Endometrial microvascular endothelial cells (primary cell): ENCODE data around the gene RAB36. TPM values are rescaled to one million over a fixed set of nuclear protein-coding genes. Genes with fewer than 3 reads are reported as not detected.

ENCODE experiments used
- in situ Hi-C: cut with HindIII; loops from 2 replicates; pipeline ENCODE4 v1.10.0; 2017; ENCODE audit warnings: low sequenced_read_pairs, low pct_unique_long_range_greater_than_20kb; ENCODE audit errors: inconsistent ontology term
- total RNA-seq: library from RNA; depleted of rRNA; stranded (reverse); fragments of >200 nt; gene quantifications from one replicate; pipeline ENCODE4 v1.2.3, GENCODE V29; 2015; ENCODE audit errors: inconsistent ontology term

The RAB36 gene, protein sequence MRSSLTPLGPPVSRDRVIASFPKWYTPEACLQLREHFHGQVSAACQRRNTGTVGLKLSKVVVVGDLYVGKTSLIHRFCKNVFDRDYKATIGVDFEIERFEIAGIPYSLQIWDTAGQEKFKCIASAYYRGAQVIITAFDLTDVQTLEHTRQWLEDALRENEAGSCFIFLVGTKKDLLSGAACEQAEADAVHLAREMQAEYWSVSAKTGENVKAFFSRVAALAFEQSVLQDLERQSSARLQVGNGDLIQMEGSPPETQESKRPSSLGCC
- 1.6 TPM for total RNA-seq

DNA sequence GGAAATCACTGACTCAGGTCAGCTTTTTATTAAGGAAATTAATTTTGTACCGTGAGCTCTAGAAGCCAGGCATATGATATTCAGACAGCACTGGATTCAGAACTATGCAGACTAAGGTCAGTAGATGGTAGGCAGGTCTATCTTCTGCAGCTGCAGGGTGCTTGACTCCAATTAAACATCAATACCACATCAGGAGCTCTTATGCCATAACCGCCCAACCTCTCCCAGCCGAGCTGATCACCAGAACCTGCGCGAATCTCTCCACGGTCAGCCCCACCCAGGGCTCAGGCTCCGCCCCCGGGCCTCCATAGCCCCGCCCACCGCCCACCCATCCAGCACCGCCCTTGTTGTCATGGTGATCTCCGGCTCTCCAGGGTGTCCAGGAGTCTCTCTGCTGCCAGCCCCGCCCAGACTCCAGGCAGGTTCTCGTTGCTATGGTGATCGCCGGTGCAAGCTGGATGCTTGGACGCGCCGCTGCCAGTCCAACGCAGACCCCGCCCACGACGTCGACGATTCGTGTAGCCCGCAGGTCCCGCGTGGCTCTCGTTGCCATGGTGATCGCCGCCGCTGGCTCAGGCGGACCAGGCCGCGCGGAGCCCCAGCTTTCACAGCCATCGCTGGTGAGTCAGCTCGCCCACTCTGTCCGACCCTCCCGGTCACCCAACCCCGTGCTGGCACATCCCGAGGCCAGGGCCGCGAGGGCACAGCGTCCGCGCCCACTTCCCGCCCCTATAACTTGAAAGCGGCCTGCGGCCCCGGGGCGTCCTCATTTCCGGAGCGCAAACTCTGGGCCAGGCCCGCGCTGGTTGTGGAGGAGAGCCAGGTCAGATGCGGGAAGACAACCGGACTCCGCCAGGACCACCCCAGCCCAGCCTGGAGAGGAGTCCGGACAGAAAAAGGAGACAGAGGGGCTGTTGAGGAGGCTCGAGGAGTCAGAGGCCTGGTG, at the start of gene RAB36:
RAB36 (plus strand) TSS at position 546 of the 946 bp plus-strand sequence. CDS start 1,140 bp downstream, outside the sequence.
- in situ Hi-C loops = no loop called here

DNA sequence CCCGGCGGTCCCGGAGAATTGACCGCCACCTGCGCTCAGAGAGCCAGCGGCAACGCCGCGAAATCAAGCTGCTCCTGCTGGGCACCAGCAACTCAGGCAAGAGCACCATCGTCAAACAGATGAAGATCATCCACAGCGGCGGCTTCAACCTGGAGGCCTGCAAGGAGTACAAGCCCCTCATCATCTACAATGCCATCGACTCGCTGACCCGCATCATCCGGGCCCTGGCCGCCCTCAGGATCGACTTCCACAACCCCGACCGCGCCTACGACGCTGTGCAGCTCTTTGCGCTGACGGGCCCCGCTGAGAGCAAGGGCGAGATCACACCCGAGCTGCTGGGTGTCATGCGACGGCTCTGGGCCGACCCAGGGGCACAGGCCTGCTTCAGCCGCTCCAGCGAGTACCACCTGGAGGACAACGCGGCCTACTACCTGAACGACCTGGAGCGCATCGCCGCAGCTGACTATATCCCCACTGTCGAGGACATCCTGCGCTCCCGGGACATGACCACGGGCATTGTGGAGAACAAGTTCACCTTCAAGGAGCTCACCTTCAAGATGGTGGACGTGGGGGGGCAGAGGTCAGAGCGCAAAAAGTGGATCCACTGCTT, 49.4 kb upstream of the RAB36 start:
- in situ Hi-C loops = no loop called here

DNA sequence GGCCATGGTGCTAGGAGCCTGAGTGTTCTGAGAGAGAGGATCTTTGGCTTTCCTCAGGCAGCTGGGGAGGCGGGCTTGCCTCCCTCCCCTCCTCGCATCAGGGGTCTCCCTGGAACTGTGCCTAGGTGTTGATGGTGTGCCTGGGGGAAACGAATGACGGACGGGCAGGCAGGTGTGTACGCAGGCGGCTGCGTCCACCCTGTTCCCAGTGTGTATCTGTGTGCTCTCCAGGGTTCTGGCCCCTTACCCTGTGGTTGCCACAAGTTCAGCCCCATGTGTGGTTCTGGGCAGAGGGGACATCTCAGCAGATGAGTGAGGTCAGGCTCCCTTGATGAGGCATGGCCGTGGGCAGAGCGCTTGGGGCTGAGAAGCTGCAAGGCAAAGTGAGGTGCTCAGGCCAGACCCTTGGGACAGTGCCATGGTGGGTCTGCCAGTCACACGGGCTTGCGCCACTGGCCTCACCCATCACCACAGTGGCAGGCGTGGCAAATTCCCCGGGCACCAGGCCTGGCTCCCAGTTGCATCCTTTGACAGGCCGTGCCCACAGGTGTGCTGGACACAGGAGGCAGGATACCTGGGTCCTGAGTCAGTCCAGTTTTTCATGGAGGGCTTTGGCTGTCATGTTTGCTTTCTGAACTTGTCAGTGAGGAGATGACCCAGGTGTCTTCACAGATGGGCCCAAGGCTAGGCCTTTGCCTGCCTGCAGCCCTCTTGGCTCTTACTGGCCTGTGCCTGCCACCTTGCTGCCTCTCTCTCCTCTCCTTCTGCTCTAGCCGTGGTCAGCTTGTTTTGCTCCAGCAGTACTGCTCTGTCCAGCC, 47.7 kb upstream of the RAB36 start:
- in situ Hi-C loops = no loop called here

DNA sequence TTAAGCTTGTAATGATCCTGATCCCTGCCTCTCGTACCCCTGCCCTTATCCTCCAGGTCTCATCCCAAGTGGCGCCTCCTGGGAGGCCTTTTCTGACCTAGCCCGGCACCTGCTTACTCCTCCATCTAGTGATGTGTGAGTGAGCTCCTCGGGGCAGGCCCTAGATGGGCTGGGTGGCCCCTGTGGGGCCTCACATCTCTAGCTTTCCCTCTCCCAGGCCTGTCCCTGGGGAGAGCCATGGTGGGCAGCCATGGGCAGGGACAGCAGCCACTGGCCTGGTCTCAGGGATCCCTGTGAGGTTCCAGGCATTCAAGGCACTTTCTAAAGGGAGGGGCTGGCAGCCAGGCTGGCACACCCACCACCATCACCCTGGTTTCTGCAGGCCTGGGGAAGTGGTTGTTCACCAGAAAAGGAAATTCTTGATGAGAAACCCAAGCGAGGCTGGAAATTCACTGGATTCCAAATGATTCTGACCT, 47.0 kb upstream of the RAB36 start:
- in situ Hi-C loops = no loop called here

DNA sequence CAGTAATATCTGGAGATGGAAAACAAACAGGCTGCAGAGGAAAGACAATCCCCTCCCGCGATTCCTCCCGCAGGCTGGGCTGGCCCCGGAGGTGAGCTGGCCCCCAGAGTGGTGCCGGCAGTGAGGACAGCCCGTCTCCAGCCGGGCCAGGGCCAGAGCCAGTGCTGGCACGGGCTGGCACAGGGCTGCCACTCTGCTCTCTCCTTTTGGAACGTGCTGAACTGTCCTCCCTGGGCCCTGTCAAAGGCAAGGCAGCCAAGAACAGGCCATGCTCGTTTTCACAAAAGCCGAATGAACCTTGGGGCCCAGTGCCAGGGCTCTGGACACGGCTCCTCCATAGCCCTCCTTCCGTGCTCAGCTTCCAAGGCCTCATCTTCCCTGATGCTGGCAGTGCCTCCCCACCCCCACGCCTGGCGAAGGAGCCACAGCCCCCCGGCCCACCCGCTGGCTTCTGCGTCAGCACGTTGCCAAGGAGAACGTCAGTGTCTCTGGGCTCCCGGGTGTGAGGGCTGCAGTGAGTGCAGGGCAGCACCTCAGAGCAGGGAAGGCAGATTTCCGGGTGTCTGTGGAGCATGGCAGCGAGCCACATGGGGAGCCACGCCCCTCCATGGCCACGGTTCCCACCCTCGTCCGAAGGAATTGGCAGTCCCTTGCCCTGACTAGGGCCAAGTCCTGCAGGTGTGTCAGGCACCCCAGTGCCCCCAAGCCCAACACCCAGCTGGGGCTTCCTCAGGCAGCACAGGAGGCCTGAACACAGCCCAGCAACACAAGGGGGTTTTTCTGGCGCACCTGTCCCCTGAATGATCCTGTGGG, 46.4 kb upstream of the RAB36 start:
- in situ Hi-C loops = no loop called here

DNA sequence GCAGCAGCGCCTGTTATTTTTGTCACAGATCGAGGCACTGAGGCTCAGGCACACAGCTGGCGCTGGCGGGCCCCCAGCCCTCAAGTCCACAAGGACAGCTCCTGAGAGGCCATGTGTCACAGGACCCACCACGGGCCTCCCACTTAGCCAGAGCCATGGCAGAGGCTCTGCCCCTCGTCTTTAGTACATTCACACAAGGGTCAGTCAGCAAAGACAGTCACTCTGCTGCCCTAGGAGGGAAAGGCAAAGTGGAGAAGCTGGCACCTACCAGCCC, 45.8 kb upstream of the RAB36 start:
- in situ Hi-C loops = no loop called here

DNA sequence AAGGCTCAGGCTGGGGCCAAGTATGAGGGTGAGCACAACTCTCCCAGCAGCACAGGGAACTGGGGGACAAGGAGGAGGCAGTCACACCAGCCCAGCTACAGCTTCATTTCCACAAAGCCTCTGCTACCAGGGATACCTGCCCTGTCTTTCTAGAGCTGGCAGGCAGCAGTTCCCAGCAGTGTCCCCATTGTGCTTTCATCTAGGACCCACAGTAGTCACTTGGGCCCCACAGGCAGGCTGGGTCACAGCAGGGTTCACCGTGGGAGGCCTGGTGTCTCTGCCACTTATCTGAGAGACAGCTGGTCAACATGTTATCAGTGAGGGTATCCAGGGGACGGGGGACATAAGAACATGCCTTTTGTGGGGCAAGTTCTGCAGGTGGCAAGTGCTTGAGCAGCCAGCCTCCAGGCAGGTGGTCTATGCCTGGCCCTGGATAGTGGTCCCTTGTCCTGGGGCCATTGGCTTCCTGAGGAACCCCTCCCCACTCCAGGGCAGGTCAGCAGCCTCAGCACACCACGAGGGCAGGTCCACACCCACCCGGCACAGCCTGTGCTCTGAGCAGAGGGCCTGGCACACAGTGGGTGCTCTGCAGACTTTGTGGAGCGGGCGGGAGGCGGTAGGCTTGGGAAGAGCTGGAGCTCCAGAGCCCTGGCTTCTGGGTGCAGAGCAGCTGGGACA, 45.0 kb upstream of the RAB36 start:
- in situ Hi-C loops = no loop called here

DNA sequence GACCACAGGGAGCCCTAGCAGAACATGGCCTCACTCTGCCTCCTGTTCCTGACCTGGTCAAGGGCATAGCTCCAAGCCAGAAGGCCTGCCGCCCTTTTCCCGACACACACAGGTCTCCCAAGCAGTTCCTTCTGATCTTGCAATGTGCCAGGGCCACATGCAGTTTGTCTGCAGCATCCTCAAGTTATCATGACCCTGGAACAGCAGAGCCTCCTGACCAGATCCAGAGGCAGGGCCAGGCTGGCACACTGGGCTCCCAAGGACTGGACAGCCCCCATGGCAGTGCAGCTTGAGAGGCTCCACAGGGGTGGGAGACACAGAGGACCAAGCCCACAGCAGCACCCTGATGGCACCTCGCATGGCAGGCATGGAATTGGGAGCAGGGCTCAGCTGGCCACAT, 43.8 kb upstream of the RAB36 start:
- in situ Hi-C loops = no loop called here

DNA sequence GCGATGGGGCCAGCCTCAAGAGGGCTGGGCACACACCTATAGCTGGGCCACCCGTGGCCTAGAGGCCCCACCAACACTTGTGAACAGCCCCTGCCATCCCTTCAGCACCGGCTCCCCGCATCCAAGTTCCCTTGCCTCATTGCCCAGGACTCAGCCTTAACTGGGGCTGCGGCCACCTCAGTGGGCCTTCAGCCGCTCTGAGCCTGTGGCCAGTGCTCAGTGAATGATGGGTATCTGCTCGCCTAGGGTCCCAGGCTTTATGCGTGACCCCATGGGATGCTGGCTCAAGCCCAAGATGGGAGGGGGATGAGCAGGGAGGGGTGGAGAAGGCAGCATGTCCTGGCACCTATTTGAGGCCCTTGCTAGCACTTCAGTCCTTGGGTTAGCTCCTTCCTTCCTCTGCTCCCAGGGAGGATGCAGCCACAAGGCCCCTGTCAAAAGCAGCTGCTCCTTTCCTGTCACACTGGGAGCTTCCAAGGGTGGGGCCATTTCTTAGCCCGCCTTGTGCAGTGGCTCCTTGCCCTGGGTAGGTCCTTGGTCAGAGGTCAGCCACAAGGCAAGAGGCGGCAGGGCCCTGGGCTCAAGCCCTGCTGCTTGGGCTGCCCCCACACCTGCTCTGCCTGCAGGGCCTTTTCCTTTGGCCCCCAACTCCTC, 43.1 kb upstream of the RAB36 start:
- in situ Hi-C loops = no loop called here

DNA sequence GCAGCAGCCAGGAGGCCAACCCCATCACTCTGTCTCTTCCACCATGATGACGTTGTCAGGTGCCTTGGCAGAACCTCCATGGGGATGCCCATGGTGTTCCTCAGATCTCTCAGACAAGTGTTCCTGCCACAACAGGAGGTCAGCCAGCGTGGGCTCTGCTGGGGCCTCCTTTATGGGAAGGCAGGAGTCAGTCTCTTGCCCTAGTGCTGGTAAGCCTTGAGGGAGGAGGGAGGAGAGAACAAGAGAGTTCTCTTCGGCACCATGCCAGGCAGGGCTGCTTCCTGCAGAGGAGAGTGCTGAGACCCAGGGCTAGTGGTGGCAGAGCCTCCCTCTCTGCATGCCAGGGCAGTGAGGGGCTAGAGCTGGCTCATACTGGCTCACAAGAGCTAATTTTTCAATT, 42.5 kb upstream of the RAB36 start:
- in situ Hi-C loops = no loop called here

DNA sequence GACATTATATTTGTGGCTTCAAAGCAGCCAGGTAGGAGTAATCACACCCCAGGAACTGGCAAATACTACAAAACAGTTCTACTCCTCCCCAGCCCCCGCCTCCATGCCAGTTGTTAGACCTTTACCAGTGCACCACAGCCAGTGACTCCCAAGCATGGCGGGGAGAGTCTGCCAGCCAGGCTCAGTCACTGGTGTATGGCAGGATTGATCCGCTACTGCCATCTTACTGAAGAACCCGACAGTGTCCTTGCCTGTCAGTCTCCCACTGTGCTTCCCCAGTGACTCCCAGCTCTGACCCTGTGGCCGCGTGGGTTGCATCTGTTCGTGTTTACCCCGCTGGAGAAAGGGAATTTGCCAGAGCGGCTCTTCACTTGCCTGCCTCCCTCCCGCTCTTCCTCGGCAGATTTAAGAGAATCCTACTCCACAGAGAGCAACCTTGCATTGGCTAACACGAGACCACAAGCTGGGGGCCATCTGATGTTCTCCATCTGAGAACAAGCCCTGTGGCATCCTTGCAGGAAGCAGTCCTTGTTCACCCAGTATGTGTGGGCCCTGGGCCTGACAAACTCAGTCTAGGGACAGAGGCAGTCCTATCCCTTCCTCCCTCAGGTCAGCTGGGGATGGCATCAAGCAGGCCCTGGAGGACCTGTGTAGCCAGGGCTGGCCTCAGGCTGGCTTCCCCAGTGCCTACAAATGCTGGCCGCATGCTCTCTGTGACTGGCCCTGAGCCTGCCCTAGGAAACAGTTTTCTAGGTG, 41.9 kb upstream of the RAB36 start:
- in situ Hi-C loops = no loop called here

DNA sequence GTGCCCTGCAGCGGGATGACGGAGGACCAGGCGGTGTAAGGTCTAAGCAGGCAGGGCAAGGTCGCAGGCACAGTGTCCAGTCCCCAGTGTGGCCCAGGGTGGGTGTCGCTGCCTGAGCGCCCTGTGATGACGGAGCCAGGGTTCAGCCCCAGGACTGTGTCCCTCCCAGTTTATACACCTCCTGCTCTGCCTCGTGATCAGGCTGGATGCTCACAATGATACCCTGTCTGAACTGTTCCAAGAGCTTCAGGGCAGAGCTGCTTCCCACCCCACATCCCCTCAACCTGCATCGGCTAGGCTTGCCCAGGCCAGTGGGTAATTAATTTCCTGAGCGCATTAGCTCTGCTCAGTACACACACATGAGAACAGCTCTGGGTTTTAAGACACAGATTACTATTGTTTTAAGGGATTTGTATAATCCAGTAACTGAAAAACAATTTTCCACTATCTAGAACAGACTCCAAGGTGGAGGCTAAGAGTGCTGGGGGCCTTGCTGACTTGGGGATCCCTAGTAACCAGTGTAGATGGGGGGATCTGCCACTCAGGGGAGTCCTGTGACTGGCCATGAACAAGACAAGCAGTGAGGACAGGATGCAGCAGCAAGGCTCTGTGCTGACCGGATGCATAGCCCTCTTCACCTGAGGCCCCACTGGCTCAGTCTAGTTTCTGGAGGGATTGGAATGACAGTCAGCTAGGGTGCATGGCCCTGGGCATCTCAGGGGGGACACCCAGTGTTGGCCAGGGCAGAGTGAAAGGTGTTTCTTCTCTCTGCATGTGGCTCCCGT, 40.9 kb upstream of the RAB36 start:
- in situ Hi-C loops = no loop called here

DNA sequence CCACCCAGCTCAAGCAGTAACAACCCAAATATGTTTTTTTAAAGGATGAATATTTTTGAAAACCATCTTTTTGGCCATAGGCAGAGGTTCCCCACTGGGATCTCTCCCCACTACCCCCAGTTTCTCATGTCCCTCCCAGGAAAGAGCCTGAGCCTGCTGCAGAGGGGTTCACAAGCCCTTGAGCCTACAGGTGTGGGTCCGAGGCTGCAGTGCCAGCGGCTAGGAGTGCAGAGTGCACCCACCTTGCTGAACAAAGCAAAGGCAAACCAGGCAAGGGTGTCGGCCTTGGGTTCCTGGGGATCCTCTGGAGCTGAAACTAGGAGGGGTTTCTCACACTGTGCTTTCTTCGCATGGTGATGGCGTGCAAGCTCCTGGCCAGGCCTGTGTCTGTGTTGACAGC, 40.0 kb upstream of the RAB36 start:
- in situ Hi-C loops = no loop called here

DNA sequence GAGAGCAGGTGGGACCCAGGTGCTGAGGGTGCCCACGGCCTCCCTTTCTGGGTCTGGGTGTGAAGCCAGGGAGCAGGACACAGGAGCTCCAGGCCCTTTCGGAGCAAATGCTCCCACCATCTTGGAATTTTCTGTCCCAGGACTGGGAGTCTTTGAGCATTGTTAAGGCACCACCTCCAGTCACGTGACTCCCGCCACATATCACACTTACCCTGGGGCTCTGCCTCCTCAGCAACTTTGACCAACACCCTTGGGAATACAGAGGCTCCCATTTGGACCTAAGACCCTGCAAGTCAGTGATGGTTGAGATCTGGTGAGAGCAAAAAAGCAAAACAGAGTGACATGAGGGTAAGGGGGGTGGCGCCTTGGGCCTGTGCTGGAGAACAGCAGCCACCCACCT, 39.4 kb upstream of the RAB36 start:
- in situ Hi-C loops = no loop called here

DNA sequence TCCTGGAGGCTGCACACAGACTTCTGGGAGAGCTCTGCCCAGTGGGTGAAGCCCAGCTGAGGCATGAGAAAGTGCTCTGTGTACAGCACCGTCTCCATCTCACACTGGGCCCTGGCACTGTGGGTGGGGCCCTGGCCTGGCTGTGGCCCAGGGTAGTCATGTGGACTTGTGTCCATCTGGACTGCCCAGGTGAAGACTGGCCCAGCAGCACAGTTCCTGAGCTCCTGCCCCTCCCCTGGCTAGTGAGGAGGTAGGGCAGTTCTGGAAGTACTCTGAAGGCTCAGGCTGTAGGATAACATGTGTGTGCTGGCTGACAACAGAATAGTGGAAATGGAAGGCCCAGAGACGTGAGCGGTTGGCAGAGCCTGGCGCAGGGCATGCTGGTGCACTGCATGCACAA, 38.9 kb upstream of the RAB36 start:
- in situ Hi-C loops = no loop called here

DNA sequence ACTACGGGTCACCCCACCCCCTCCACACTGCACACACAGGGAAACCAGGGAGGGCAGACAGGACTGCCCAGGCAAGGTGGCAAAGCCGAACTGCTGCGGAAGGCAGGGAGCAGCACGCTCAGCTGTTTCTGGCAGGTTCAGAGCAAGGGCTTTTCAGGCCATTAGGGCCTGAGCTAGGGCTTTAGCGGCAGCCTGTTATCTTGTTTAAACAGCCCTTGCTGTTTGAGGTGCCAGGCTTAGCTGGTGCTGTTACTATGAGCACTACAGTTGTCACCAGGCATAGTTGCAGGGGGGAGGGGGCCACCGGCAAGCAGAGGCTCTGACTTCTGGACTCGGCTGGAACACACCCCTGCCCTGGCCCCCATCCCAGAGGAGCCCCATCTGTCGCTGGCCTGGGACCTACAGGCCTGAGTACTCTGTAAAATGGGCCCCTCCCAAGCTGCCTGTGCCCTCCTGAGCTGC, 38.3 kb upstream of the RAB36 start:
- in situ Hi-C loops = no loop called here
